ENCODE data around the gene CD151. TPM values are rescaled to one million over a fixed set of nuclear protein-coding genes. Genes with fewer than 3 reads are reported as not detected.
A peak's percentile ranks its signal among the peaks of the same experiment; 100 is the strongest.

CD151 gene
- total RNA-seq, 6 experiments from 2014 or later = 719 to 1,001 (median 755) TPM

- no peak for DNase-seq
Measured at GRCh38 chr11:821512-822371, 11.0 kb upstream of the CD151 start.

GRCh38 chr11:823441-824291 is 9.1 kb upstream of the CD151 start:
- H3K4me3 Mint-ChIP-seq = no peak overlapping the region
- H3K4me1 Mint-ChIP-seq (ENCODE audit: low read depth) = peaks cover 12% of the 10 kb centered on the region
- peaks cover 6% of the 10 kb centered on the region; the same call in 1 of the 2 replicates for H3K36me3 Mint-ChIP-seq (ENCODE audit: low read depth)
- peaks cover 15% of the 10 kb centered on the region for H3K27me3 Mint-ChIP-seq (ENCODE audit: insufficient read depth)
- DNase-seq = no peak
- H3K27ac Mint-ChIP-seq = no peak overlapping the region
- no peaks in the 10 kb centered on the region for H3K9me3 Mint-ChIP-seq
- TF ChIP-seq CTCF (IDR thresholded peaks at IDR 0.05) = no peak

More at GRCh38 chr11:821512-822371, 11.0 kb upstream of the CD151 start:
- Mint-ChIP-seq H3K9me3 (no peaks in the 10 kb centered on the region), H3K4me3 (peak overlapping the region; percentile 90), H3K4me1 (ENCODE audit: low read depth) (peaks cover 17% of the 10 kb centered on the region), H3K36me3 (ENCODE audit: low read depth) (peaks cover 6% of the 10 kb centered on the region; the same call in 1 of the 2 replicates), H3K27ac (peak overlapping the region; percentile 71; the same call in 1 of the 2 replicates), H3K27me3 (ENCODE audit: insufficient read depth) (peaks cover 5% of the 10 kb centered on the region)
- TF ChIP-seq CTCF (IDR thresholded peaks at IDR 0.05) = no peak

- Mint-ChIP-seq H3K4me1 (ENCODE audit: low read depth) (peaks cover 10% of the 10 kb centered on the region), H3K27ac (no peak overlapping the region), H3K9me3 (no peaks in the 10 kb centered on the region), H3K36me3 (ENCODE audit: low read depth) (peaks cover 6% of the 10 kb centered on the region; the same call in 1 of the 2 replicates), H3K4me3 (no peak overlapping the region), H3K27me3 (ENCODE audit: insufficient read depth) (peaks cover 15% of the 10 kb centered on the region)
- no peak for DNase-seq
- no peak for TF ChIP-seq CTCF (IDR thresholded peaks at IDR 0.05)
Measured at GRCh38 chr11:824292-824880, 8.4 kb upstream of the CD151 start.

GRCh38 chr11:824942-825341 is 7.8 kb upstream of the CD151 start:
- no peak overlapping the region for H3K27ac Mint-ChIP-seq
- H3K27me3 Mint-ChIP-seq (ENCODE audit: insufficient read depth) = peaks cover 15% of the 10 kb centered on the region
- no peak for TF ChIP-seq CTCF (IDR thresholded peaks at IDR 0.05)
- H3K4me3 Mint-ChIP-seq = no peak overlapping the region
- H3K9me3 Mint-ChIP-seq = no peaks in the 10 kb centered on the region
- DNase-seq = no peak
- peaks cover 10% of the 10 kb centered on the region for H3K4me1 Mint-ChIP-seq (ENCODE audit: low read depth)
- peaks cover 6% of the 10 kb centered on the region; the same call in 1 of the 2 replicates for H3K36me3 Mint-ChIP-seq (ENCODE audit: low read depth)

Measured in HFFc6 (cell line).